Fibroblast of lung (primary cell): ENCODE measurements around the gene PIP5K1C. TPM values are rescaled to one million over a fixed set of nuclear protein-coding genes. Genes with fewer than 3 reads are reported as not detected.

ENCODE experiments used
- DNase-seq, 2 donors: peaks; one replicate each; pipeline versions ENCODE4 v3.0.0 to v3.0.0-alpha.2; 2010; ENCODE audit warnings: low read depth in 2 of 2
- H2AFZ ChIP-seq: 2 replicates; pipeline ENCODE4 v1.5.1; 2012; ENCODE audit warnings: low read length, control low read depth, inconsistent platforms
- H3K27ac ChIP-seq: 2 replicates; pipeline ENCODE4 v1.5.1; 2011; ENCODE audit warnings: low read length, control low read depth; ENCODE audit not compliant: insufficient read depth
- H3K27me3 ChIP-seq: 2 replicates; pipeline ENCODE4 v1.5.1; 2011; ENCODE audit warnings: mild to moderate bottlenecking, low read length; ENCODE audit not compliant: control insufficient read depth, insufficient read depth
- H3K36me3 ChIP-seq: 2 replicates; pipeline ENCODE4 v1.5.1; 2011; ENCODE audit warnings: low read length; ENCODE audit not compliant: control insufficient read depth, insufficient read depth
- H3K4me1 ChIP-seq: 2 replicates; pipeline ENCODE4 v1.5.1; 2011; ENCODE audit warnings: low read length; ENCODE audit not compliant: control insufficient read depth, insufficient read depth; ENCODE audit errors: extremely low read depth
- H3K4me2 ChIP-seq: 2 replicates; pipeline ENCODE4 v1.5.1; 2011; ENCODE audit warnings: low read length, control low read depth; ENCODE audit not compliant: insufficient read depth; ENCODE audit errors: extremely low read depth
- H3K4me3 ChIP-seq, 4 experiments: fragments of 200-600 bp in 1 of 4; sonication (generic) in 1 of 4; replicated peaks in 1 of 4; 2 replicates each; pipeline ENCODE4 v1.5.1; 2011 to 2016; ENCODE audit warnings: low read length in 4 of 4, low read depth in 3 of 4, mild to moderate bottlenecking in 3 of 4, control low read depth in 2 of 4, inconsistent platforms in 1 of 4, mixed read lengths in 1 of 4; ENCODE audit not compliant: insufficient read depth in 1 of 4; ENCODE audit errors: control extremely low read depth in 1 of 4
- H3K79me2 ChIP-seq: 2 replicates; pipeline ENCODE4 v1.5.1; 2012; ENCODE audit warnings: mild to moderate bottlenecking, low read length, inconsistent platforms; ENCODE audit not compliant: control insufficient read depth, insufficient read depth
- H3K9ac ChIP-seq: 2 replicates; pipeline ENCODE4 v1.5.1; 2011; ENCODE audit warnings: mild to moderate bottlenecking, low read length, control low read depth; ENCODE audit not compliant: insufficient read depth
- H3K9me3 ChIP-seq: 2 replicates; pipeline ENCODE4 v1.5.1; 2012; ENCODE audit warnings: low read depth, low read length; ENCODE audit not compliant: control insufficient read depth, insufficient read depth
- H4K20me1 ChIP-seq: 2 replicates; pipeline ENCODE4 v1.5.1; 2011; ENCODE audit warnings: low read length; ENCODE audit not compliant: control insufficient read depth, insufficient read depth; ENCODE audit errors: extremely low read depth
- EZH2 ChIP-seq: IDR thresholded peaks from 2 replicates; pipeline ENCODE4 v1.5.1; 2012; ENCODE audit warnings: low read length, control low read depth, mild to moderate bottlenecking; ENCODE audit errors: missing control alignments
- polyA plus RNA-seq, 2 donors: library from polyadenylated mRNA; depleted of rRNA in 1 of 2; stranded (reverse) in 1 of 2; unstranded in 1 of 2; fragments of >200 nt; gene quantifications; 2 replicates each; pipeline ENCODE4 v1.2.1, GENCODE V29; 2011 to 2012; ENCODE audit warnings: missing spikeins in 1 of 2
- total RNA-seq: library from RNA; depleted of rRNA; stranded (reverse); fragments of >200 nt; gene quantifications from 2 replicates; pipeline ENCODE4 v1.2.1, GENCODE V29; 2014
- TF ChIP-seq, protein P1 (sequence below), 2 donors: IDR thresholded peaks in 1 of 2; conservative IDR thresholded peaks in 1 of 2; 1 replicate in 1 of 2; 2 replicates in 1 of 2; pipeline ENCODE4 v1.5.1; 2011 to 2012; ENCODE audit warnings: low read length in 2 of 2, control low read depth in 1 of 2, inconsistent platforms in 1 of 2, low read depth in 1 of 2, mild to moderate bottlenecking in 1 of 2

PIP5K1C gene
- total and polyA plus RNA-seq, 2 donors (not counting 1 experiment from before 2014, with no cell fraction given): 8.7 to 16.7 TPM

DNA sequence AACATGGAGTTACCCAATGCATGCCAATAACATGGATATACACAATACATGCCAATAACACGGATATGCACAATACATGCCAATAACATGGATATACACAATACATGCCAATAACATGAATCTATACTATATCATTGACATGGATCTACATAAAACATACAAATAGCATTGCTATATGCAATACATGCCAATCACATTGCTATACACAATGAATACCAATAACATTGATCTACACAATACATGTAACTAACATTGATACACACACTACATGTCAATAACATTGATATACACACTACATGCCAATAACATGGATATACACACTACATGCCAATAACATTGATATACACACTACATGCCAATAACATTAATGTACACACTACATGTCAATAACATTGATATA lies 932 bp upstream of the PIP5K1C start:
- Histone ChIP-seq H3K27ac (no peak overlapping the region), H3K79me2 (peaks cover 28% of the 10 kb centered on the region), H4K20me1 (no peaks in the 10 kb centered on the region), H3K36me3 (no peaks in the 10 kb centered on the region), H3K4me1 (peaks cover 3% of the 10 kb centered on the region), H3K4me3 (no peak overlapping the region), H3K27me3 (no peaks in the 10 kb centered on the region), H3K9ac (no peak overlapping the region), H3K4me2 (no peak overlapping the region), H2AFZ (no peak overlapping the region), H3K9me3 (no peaks in the 10 kb centered on the region)
- TF ChIP-seq, protein P1, sequence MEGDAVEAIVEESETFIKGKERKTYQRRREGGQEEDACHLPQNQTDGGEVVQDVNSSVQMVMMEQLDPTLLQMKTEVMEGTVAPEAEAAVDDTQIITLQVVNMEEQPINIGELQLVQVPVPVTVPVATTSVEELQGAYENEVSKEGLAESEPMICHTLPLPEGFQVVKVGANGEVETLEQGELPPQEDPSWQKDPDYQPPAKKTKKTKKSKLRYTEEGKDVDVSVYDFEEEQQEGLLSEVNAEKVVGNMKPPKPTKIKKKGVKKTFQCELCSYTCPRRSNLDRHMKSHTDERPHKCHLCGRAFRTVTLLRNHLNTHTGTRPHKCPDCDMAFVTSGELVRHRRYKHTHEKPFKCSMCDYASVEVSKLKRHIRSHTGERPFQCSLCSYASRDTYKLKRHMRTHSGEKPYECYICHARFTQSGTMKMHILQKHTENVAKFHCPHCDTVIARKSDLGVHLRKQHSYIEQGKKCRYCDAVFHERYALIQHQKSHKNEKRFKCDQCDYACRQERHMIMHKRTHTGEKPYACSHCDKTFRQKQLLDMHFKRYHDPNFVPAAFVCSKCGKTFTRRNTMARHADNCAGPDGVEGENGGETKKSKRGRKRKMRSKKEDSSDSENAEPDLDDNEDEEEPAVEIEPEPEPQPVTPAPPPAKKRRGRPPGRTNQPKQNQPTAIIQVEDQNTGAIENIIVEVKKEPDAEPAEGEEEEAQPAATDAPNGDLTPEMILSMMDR (conservative IDR thresholded peaks at IDR 0.05 in 1 of 2, IDR thresholded peaks at IDR 0.05 in 1 of 2; ENCODE audit: low read depth in 1 of 2, low read length in 2 of 2): no peak
- TF ChIP-seq EZH2: no peak
- no peak for DNase-seq

DNA sequence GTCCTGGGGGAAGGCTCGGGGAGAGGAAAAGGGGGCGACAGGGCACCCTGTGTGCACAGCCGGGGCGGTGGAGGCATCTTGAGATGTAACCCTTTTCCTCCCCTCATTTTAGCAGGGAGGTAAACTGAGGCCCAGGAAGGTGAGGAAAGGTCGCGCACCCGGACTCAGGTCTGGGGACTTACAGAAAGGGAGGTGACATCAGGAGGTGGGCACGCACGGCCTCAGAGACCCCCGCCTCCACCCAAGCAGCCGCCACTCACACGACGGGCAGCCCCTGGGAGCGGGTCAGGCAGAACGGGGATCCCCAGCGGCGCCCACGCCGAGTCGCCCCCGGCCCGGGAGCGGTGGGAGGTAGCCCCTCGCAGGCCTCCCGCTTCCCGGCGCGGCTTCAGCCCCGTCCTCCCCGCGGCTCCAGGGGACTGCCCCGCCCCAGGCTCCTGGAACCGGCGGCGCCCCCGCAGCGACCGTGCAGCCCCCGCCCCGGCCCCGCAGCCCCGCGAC lies 477 bp downstream of the PIP5K1C start:
- Histone ChIP-seq H3K27me3 (no peaks in the 10 kb centered on the region), H3K9me3 (no peaks in the 10 kb centered on the region), H3K36me3 (peaks cover 4% of the 10 kb centered on the region), H3K79me2 (peaks cover 34% of the 10 kb centered on the region), H3K27ac (peak overlapping the region; percentile 27), H3K4me3 (peak overlapping the region; percentile 44 to 86 (median 63)), H3K4me2 (peak overlapping the region; percentile 53), H3K9ac (peak overlapping the region; percentile 47), H3K4me1 (peaks cover 3% of the 10 kb centered on the region), H4K20me1 (no peaks in the 10 kb centered on the region), H2AFZ (no peak overlapping the region)
- TF ChIP-seq, protein P1 (conservative IDR thresholded peaks at IDR 0.05 in 1 of 2, IDR thresholded peaks at IDR 0.05 in 1 of 2; ENCODE audit: low read depth in 1 of 2, low read length in 2 of 2): no peak
- no peak for TF ChIP-seq EZH2
- no peak for DNase-seq

DNA sequence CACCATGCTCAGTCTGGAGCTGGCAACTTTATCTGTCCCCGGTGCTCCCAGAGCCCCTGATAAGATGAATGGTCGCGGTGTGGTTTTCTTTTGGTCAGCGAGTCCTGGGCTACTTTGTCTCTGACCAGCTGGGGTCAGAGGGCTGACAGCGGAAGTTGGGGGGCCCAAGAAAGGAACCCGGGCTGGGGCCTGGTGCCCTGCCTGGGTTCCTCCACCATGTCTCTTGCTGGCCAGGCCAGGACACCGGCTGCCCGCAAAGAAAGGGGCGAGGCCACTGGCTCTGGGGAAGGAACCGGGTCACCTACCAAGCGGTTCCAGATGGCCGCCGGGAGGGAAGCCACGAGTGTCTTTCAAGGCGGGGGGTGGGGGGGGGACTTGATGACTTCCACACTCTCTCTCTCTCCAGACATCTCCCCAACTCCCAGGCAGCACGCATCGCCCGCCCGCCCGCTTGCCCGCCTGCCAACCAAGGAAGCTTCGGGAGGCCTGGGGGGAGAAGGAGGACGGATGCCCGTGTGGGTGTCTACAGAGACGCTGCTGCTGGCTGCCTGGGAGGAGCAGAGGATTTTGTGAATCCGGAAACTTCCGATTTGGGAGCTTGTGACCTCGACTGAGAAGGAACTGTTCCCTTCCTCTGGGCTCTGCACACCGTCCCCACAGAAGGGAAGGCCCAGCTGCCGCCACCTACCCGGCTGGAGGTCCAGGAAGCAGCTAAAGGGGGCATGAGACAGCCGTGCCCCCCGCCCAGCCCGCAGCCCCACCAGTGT lies 1.1 kb downstream of the PIP5K1C start:
- H3K36me3 ChIP-seq: peaks cover 4% of the 10 kb centered on the region
- no peak overlapping the region for H2AFZ ChIP-seq
- H3K27ac ChIP-seq: peak overlapping the region; percentile 27
- H3K4me3 ChIP-seq: peak overlapping the region; percentile 44 to 86 (median 63)
- peaks cover 40% of the 10 kb centered on the region for H3K79me2 ChIP-seq
- TF ChIP-seq, protein P1 (conservative IDR thresholded peaks at IDR 0.05 in 1 of 2, IDR thresholded peaks at IDR 0.05 in 1 of 2; ENCODE audit: low read depth in 1 of 2, low read length in 2 of 2): no peak
- no peak for TF ChIP-seq EZH2
- no peaks in the 10 kb centered on the region for H4K20me1 ChIP-seq
- DNase-seq: peak; percentile 50 to 53
- peaks cover 3% of the 10 kb centered on the region for H3K4me1 ChIP-seq
- H3K4me2 ChIP-seq: peak overlapping the region; percentile 53
- no peaks in the 10 kb centered on the region for H3K9me3 ChIP-seq
- H3K9ac ChIP-seq: peak overlapping the region; percentile 48
- H3K27me3 ChIP-seq: no peaks in the 10 kb centered on the region
